ENCODE results near the gene NRG2.

The NRG2 gene

DNA sequence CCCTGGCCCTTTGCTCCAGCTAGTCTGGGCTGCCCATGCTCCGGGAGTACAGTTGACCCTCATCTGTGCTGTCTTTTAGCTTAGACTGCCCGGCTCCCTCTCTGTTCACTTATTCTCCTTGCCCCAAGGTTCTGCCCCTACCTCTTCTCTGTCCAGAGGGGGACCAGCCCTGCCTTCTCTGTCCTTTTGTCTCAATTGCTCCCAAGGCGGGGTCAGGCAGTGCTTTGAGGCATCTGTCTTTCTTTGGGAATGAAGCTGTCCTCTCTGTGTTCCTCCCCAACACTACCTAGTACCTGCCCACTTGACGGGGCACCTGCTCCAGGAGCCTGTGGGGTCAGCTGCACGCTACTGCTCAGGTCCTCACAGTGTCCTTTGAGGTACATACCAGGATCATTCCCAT, 188.1 kb downstream of the NRG2 start:
- no peak for DNase-seq (ENCODE audit: low read depth in 1 of 2, low spot score in 1 of 2)
- H3K27me3 ChIP-seq (ENCODE audit: insufficient read depth, poor library complexity, severe bottlenecking), result no peaks in the 10 kb centered on the region
- H3K27ac ChIP-seq (replicated peaks), result no peak overlapping the region
- TF ChIP-seq SPI1 (IDR thresholded peaks at IDR 0.05; ENCODE audit: borderline replicate concordance, low read depth), result no peak
- TF ChIP-seq, protein P1, sequence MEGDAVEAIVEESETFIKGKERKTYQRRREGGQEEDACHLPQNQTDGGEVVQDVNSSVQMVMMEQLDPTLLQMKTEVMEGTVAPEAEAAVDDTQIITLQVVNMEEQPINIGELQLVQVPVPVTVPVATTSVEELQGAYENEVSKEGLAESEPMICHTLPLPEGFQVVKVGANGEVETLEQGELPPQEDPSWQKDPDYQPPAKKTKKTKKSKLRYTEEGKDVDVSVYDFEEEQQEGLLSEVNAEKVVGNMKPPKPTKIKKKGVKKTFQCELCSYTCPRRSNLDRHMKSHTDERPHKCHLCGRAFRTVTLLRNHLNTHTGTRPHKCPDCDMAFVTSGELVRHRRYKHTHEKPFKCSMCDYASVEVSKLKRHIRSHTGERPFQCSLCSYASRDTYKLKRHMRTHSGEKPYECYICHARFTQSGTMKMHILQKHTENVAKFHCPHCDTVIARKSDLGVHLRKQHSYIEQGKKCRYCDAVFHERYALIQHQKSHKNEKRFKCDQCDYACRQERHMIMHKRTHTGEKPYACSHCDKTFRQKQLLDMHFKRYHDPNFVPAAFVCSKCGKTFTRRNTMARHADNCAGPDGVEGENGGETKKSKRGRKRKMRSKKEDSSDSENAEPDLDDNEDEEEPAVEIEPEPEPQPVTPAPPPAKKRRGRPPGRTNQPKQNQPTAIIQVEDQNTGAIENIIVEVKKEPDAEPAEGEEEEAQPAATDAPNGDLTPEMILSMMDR (IDR thresholded peaks at IDR 0.05; ENCODE audit: insufficient read depth, low read length), result no peak
- TF ChIP-seq GABPA (IDR thresholded peaks at IDR 0.05; ENCODE audit: low read depth), result no peak
- TF ChIP-seq, protein P2, sequence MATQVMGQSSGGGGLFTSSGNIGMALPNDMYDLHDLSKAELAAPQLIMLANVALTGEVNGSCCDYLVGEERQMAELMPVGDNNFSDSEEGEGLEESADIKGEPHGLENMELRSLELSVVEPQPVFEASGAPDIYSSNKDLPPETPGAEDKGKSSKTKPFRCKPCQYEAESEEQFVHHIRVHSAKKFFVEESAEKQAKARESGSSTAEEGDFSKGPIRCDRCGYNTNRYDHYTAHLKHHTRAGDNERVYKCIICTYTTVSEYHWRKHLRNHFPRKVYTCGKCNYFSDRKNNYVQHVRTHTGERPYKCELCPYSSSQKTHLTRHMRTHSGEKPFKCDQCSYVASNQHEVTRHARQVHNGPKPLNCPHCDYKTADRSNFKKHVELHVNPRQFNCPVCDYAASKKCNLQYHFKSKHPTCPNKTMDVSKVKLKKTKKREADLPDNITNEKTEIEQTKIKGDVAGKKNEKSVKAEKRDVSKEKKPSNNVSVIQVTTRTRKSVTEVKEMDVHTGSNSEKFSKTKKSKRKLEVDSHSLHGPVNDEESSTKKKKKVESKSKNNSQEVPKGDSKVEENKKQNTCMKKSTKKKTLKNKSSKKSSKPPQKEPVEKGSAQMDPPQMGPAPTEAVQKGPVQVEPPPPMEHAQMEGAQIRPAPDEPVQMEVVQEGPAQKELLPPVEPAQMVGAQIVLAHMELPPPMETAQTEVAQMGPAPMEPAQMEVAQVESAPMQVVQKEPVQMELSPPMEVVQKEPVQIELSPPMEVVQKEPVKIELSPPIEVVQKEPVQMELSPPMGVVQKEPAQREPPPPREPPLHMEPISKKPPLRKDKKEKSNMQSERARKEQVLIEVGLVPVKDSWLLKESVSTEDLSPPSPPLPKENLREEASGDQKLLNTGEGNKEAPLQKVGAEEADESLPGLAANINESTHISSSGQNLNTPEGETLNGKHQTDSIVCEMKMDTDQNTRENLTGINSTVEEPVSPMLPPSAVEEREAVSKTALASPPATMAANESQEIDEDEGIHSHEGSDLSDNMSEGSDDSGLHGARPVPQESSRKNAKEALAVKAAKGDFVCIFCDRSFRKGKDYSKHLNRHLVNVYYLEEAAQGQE (IDR thresholded peaks at IDR 0.05; ENCODE audit: insufficient replicate concordance, low read depth), result no peak
- TF ChIP-seq POLR2AphosphoS5 (IDR thresholded peaks at IDR 0.05; ENCODE audit: low read depth), result no peak
- H3K4me3 ChIP-seq (replicated peaks; ENCODE audit: insufficient read depth, low read length), result no peak overlapping the region

GRCh38 chr5:139854029-139854605, 189.0 kb downstream of the NRG2 start:
- Histone ChIP-seq H3K27ac (replicated peaks) (no peak overlapping the region), H3K27me3 (ENCODE audit: insufficient read depth, poor library complexity, severe bottlenecking) (no peaks in the 10 kb centered on the region), H3K4me3 (replicated peaks; ENCODE audit: insufficient read depth, low read length) (no peak overlapping the region)
- no peak for DNase-seq (ENCODE audit: low read depth in 1 of 2, low spot score in 1 of 2)
- TF ChIP-seq GABPA (IDR thresholded peaks at IDR 0.05; ENCODE audit: low read depth) (no peak), POLR2AphosphoS5 (IDR thresholded peaks at IDR 0.05; ENCODE audit: low read depth) (no peak), SPI1 (IDR thresholded peaks at IDR 0.05; ENCODE audit: borderline replicate concordance, low read depth) (no peak)
- TF ChIP-seq, protein P1 (IDR thresholded peaks at IDR 0.05; ENCODE audit: insufficient read depth, low read length), result no peak
- TF ChIP-seq, protein P2 (IDR thresholded peaks at IDR 0.05; ENCODE audit: insufficient replicate concordance, low read depth), result no peak

DNA sequence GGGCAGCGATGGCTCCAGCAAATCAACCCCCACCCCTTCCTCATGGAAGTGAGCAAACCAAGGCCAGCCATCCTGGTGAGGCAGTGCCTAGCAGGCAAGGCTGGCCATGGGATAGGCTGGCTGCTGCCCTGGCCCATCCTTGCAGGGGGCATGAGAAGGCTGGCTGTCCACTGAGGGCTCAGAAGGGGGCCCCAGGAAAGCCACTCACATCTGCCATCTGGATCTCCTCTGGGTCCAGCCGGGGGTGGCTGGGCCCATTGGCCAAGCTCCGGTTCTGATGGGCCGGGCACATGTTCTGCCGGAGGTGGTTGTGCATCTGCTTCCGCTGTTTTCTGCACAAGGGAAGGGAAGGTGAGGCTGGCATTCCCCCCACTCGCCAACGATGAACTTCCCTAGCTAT, 190.4 kb downstream of the NRG2 start:
- no peak overlapping the region for H3K27ac ChIP-seq (replicated peaks)
- DNase-seq (ENCODE audit: low read depth in 1 of 2, low spot score in 1 of 2), result no peak
- H3K27me3 ChIP-seq (ENCODE audit: insufficient read depth, poor library complexity, severe bottlenecking), result no peaks in the 10 kb centered on the region
- no peak overlapping the region for H3K4me3 ChIP-seq (replicated peaks; ENCODE audit: insufficient read depth, low read length)
- no peak for TF ChIP-seq POLR2AphosphoS5 (IDR thresholded peaks at IDR 0.05; ENCODE audit: low read depth)
- TF ChIP-seq SPI1 (IDR thresholded peaks at IDR 0.05; ENCODE audit: borderline replicate concordance, low read depth), result no peak
- TF ChIP-seq, protein P1 (IDR thresholded peaks at IDR 0.05; ENCODE audit: insufficient read depth, low read length), result no peak
- TF ChIP-seq, protein P2 (IDR thresholded peaks at IDR 0.05; ENCODE audit: insufficient replicate concordance, low read depth), result no peak
- no peak for TF ChIP-seq GABPA (IDR thresholded peaks at IDR 0.05; ENCODE audit: low read depth)

Data from HL-60 (cell line).